ENCODE data around the gene CDC16.
"Not testable (repeated sequence)": the region's sequence is repeated elsewhere in the genome, so short reads cannot be mapped to it uniquely, and the experiment has no call there.

The CDC16 gene

GRCh38 chr13:114227528-114227927, 7.2 kb upstream of the CDC16 start:
- no peak for DNase-seq (ENCODE audit: low read depth in 2 of 3, low spot score in 2 of 3)

- DNase-seq (ENCODE audit: low read depth in 2 of 3, low spot score in 2 of 3): no peak
These were observed 6.5 kb upstream of the CDC16 start for GRCh38 chr13:114228176-114228575.

GRCh38 chr13:114229506-114229905, 5.2 kb upstream of the CDC16 start:
- DNase-seq (ENCODE audit: low read depth in 2 of 3, low spot score in 2 of 3): no peak

GRCh38 chr13:114230117-114230516, 4.6 kb upstream of the CDC16 start:
- DNase-seq (ENCODE audit: low read depth in 2 of 3, low spot score in 2 of 3): no peak

GRCh38 chr13:114230575-114230974, 4.1 kb upstream of the CDC16 start:
- DNase-seq (ENCODE audit: low read depth in 2 of 3, low spot score in 2 of 3): no peak

GRCh38 chr13:114231886-114232285, 2.8 kb upstream of the CDC16 start:
- DNase-seq (ENCODE audit: low read depth in 2 of 3, low spot score in 2 of 3): no peak

- no peak for DNase-seq (ENCODE audit: low read depth in 2 of 3, low spot score in 2 of 3)
These were observed 442 bp upstream of the CDC16 start for GRCh38 chr13:114234266-114234644.

- no peak for DNase-seq (ENCODE audit: low read depth in 2 of 3, low spot score in 2 of 3)
These were observed 1.0 kb downstream of the CDC16 start for GRCh38 chr13:114235697-114236096.

- no peak for DNase-seq (ENCODE audit: low read depth in 2 of 3, low spot score in 2 of 3)
These were observed 1.5 kb downstream of the CDC16 start for GRCh38 chr13:114236227-114236626.

- no peak for DNase-seq (ENCODE audit: low read depth in 2 of 3, low spot score in 2 of 3)
These were observed 2.9 kb downstream of the CDC16 start for GRCh38 chr13:114237415-114238112.

GRCh38 chr13:114241918-114242317, 7.2 kb downstream of the CDC16 start:
- DNase-seq (ENCODE audit: low read depth in 2 of 3, low spot score in 2 of 3): no peak

GRCh38 chr13:114243971-114244370, 9.3 kb downstream of the CDC16 start:
- no peak for DNase-seq (ENCODE audit: low read depth in 2 of 3, low spot score in 2 of 3)

GRCh38 chr13:114244637-114245036, 9.9 kb downstream of the CDC16 start:
- no peak for DNase-seq (ENCODE audit: low read depth in 2 of 3, low spot score in 2 of 3)

- no peak for DNase-seq (ENCODE audit: low read depth in 2 of 3, low spot score in 2 of 3)
These were observed 13.3 kb downstream of the CDC16 start for GRCh38 chr13:114248011-114248410.

GRCh38 chr13:114249077-114249476, 14.4 kb downstream of the CDC16 start:
- no peak for DNase-seq (ENCODE audit: low read depth in 2 of 3, low spot score in 2 of 3)

GRCh38 chr13:114251639-114252440, 17.1 kb downstream of the CDC16 start:
- not testable (repeated sequence) for DNase-seq (ENCODE audit: low read depth in 2 of 3, low spot score in 2 of 3)

- DNase-seq (ENCODE audit: low read depth in 2 of 3, low spot score in 2 of 3): no peak
These were observed 21.9 kb downstream of the CDC16 start for GRCh38 chr13:114256547-114256946.

- DNase-seq (ENCODE audit: low read depth in 2 of 3, low spot score in 2 of 3): no peak
These were observed 22.3 kb downstream of the CDC16 start for GRCh38 chr13:114257014-114257413.

GRCh38 chr13:114258589-114258988, 23.9 kb downstream of the CDC16 start:
- no peak for DNase-seq (ENCODE audit: low read depth in 2 of 3, low spot score in 2 of 3)

- no peak for DNase-seq (ENCODE audit: low read depth in 2 of 3, low spot score in 2 of 3)
These were observed 24.7 kb downstream of the CDC16 start for GRCh38 chr13:114259374-114259773.

GRCh38 chr13:114259974-114260373, 25.3 kb downstream of the CDC16 start:
- DNase-seq (ENCODE audit: low read depth in 2 of 3, low spot score in 2 of 3): no peak

GRCh38 chr13:114260814-114261213, 26.1 kb downstream of the CDC16 start:
- DNase-seq (ENCODE audit: low read depth in 2 of 3, low spot score in 2 of 3): no peak

Measured in activated CD8-positive, alpha-beta memory T cell treated with anti-CD3 and anti-CD28 coated beads for 48 hours (primary cell).